ENCODE measurements around the gene KIF22.

The KIF22 gene

DNA sequence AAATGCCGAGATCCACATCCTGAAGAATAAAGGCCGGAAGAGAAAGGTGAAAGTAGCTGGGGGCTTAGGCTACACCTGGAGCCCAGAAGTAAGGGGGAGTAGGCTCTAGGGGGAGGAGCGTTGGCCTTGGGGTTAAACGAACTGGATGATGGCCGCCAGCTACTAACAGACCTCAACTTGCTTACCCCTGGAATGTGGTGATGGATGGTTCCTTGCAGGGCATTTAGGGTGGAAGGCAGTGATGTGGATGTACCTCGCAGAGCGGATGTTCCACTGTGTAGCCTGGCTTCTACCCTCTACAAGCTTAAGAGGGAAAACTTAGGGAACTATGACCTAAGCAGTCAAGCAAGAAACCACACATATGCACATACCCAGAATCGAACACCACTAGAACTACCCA, 13.5 kb downstream of the KIF22 start:
- no peak for DNase-seq (ENCODE audit: low read depth)

- DNase-seq (ENCODE audit: low read depth): no peak
Measured at GRCh38 chr16:29804455-29805231, 14.1 kb downstream of the KIF22 start.

GRCh38 chr16:29805232-29806098, 14.9 kb downstream of the KIF22 start:
- DNase-seq (ENCODE audit: low read depth): peak; percentile 93

DNA sequence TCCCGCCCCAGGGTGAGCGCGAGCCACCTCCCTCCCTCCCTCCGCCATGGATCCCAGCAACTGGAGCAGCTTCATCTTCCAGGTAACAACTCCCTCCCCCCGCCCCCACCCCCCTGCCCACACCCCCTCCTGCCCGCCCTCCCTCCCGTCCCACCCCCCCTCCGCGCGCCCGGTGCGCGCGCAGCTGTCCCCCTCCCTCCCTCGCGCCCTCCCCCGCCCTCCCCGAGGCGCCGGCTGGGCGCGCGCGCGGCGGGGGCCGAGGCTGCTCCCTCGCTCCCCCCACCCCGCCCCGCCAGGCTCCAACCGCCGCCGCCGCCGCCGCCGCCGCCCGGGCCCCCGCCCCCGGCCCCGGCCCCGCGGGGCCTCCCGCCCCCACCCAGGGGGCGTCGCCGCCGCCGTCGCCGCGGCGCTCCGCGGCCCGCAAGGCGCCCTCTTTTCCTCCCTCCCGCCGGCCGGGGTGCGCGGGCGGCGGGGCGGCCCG, 15.6 kb downstream of the KIF22 start, which contains the start of gene MAZ:
TSS of gene MAZ (plus strand) at position 431 of the 481 bp plus-strand sequence. CDS start 173 bp downstream, outside the sequence.
- DNase-seq (ENCODE audit: low read depth): no peak

GRCh38 chr16:29806641-29807425, 16.3 kb downstream of the KIF22 start:
- DNase-seq (ENCODE audit: low read depth): no peak

DNA sequence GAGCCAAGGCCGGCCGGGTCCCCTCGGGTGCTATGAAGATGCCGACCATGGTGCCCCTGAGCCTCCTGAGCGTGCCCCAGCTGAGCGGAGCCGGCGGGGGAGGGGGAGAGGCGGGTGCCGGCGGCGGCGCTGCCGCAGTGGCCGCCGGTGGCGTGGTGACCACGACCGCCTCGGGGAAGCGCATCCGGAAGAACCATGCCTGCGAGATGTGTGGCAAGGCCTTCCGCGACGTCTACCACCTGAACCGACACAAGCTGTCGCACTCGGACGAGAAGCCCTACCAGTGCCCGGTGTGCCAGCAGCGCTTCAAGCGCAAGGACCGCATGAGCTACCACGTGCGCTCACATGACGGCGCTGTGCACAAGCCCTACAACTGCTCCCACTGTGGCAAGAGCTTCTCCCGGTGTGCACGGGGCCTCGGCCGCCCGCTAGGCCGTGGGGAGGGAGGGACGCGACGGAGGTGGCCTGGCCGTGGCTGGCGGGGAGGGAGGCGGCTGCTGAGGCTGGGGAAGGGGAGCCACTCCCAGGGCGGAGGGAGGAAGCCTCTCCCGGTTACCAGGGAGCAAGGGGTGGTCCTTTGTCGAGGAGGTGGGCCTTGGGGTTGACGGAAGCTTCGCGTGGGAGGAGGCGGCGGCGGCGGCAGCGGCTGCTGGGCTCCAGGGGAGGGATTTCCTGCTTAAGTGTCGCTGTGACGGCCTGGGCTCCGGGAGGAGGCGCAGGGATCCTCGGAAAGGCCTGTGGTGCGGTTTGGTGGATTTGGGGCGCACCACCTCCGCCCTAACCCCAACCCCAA, 17.1 kb downstream of the KIF22 start:
- peak; percentile 85 for DNase-seq (ENCODE audit: low read depth)

DNA sequence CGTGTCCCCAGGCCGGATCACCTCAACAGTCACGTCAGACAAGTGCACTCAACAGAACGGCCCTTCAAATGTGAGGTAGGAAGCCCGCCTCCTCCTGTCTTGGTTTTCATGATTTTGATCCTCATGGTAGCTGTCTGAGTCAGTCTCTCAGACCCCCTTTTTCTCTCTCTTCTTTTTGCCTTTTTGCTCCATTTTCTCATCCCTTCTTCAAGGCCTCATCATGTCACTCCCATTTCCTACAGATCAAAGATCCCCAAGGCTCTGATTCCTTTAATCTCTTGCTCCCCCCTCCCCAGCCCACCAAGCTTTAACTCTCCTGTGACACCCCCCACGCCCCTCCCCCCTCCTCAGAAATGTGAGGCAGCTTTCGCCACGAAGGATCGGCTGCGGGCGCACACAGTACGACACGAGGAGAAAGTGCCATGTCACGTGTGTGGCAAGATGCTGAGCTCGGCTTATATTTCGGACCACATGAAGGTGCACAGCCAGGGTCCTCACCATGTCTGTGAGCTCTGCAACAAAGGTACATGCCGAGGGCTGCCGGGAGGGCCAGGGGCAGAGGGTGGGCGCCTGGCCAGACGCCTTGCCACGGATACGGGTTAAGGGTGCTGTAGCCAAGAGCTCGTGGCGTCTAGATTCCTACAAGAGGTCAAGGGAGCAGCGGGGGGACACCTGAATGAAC, 17.8 kb downstream of the KIF22 start:
- no peak for DNase-seq (ENCODE audit: low read depth)

GRCh38 chr16:29809031-29809747, 18.6 kb downstream of the KIF22 start:
- DNase-seq (ENCODE audit: low read depth): no peak

- DNase-seq (ENCODE audit: low read depth): no peak
Measured at GRCh38 chr16:29809850-29810698, 19.5 kb downstream of the KIF22 start.

DNA sequence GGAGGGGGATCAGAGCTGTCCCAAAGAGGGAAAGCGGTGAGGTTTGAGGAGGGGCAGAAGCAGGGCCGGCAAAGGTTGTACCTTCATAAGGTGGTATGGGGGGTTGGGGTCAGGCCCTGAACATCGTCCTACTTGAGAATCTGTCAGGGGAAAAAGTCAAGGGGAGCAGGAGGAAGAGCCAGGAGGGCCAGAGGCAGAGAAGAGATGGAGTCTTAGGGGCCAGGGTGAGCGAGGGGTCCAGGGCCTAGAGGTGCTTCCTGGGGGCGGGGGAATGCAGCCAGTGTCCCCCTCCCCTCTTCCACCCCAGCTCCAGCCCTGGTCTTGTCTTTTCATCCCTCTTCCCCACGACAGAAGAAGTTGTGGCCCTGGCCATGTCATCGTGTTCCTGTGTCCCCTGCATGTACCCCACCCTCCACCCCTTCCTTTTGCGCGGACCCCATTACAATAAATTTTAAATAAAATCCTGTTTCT, 20.2 kb downstream of the KIF22 start:
- DNase-seq (ENCODE audit: low read depth): no peak

DNA sequence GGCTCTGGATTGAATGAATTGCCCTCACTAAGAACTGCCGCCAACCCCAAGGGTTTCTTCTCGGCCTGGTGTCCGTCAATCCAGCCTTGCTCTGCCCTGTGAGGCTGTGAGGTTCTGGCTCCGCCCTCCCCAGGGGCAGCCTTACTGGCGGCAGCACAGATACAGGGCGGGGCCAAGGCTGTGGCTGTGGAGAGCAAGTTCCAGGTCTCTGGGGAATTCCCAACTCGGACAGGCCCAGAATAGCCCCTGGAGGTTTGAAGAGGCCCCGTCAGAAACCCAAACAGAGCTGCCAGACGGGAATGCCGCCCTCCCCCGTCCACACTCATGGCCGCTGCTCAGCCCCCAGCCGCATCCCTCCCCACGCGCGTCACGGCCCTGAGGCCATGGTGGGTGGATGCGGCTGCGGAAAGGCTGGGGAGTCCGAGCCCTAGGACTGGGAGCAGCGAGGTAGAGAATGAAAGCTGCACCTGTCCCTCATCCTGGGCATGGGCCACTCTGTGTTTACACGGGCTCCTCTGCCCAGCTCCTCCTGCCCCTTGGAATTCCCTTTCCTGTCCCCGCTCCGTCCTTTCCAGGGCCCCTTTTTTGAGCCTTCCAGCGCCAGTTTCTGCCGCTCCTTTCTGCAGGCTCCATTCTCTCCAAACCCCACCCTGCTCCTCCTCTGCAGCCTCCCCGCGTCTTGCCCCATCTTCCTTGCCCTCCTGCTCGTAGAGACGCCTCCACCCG, 20.8 kb downstream of the KIF22 start:
- peak; percentile 97 for DNase-seq (ENCODE audit: low read depth)

DNA sequence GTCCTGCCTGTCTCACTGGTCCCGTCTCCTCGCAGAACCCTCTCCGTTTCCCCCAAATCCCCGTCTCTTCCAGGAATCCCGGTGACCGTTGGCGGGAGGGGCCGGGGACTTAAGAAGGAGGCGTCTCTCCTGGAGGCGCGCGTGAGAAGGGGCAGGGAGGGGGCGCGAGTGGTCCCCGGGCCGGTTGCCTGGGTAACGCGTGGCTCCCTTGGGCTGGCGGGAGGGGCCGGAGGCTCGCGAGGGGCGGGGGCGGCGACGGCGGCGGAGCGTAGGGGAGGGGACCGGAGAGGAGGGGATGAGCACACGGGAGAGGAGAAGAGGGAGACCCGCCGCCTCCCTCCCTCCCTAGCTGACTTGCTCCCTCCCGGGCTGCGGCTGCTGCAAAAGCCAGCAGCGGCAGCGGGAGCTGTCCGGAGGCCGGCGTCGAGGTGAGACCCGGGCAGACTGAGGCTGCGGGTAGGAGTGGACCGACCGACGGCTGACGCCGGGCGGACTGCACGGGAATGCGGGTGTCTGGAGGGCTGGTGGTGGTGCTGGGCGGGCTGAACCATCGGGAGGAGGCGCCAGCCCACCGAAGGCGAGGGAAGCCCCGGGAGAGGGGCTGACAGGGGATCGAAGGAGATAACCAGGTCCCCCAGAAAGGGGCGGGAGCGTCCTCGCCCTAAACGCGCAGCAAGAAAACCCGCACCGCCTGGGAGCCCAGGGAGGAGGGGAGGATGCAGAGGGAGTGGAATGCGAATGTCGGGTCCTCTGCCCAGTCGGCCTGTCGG, 21.5 kb downstream of the KIF22 start, which contains the start of gene PRRT2:
TSS of gene PRRT2 (plus strand) at position 298 of the 770 bp plus-strand sequence. CDS start 862 bp downstream, outside the sequence.
- no peak for DNase-seq (ENCODE audit: low read depth)

DNA sequence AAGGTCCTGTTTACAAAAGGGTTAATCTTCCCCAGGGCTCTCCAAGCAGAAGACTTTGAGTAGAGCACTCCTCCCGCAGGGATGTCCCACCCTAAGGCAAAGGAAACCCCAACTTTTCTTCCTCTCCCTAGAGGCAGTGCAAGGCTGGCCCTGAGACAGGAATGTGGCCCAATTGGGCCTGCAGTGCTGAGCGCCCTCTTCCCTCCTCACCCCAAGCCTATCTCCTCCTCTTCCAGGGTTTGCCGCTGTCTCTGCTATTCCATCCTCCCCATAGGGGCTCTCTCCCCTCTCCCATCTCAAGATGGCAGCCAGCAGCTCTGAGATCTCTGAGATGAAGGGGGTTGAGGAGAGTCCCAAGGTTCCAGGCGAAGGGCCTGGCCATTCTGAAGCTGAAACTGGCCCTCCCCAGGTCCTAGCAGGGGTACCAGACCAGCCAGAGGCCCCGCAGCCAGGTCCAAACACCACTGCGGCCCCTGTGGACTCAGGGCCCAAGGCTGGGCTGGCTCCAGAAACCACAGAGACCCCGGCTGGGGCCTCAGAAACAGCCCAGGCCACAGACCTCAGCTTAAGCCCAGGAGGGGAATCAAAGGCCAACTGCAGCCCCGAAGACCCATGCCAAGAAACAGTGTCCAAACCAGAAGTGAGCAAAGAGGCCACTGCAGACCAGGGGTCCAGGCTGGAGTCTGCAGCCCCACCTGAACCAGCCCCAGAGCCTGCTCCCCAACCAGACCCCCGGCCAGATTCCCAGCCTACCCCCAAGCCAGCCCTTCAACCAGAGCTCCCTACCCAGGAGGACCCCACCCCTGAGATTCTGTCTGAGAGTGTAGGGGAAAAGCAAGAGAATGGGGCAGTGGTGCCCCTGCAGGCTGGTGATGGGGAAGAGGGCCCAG, 22.4 kb downstream of the KIF22 start:
- no peak for DNase-seq (ENCODE audit: low read depth)

DNA sequence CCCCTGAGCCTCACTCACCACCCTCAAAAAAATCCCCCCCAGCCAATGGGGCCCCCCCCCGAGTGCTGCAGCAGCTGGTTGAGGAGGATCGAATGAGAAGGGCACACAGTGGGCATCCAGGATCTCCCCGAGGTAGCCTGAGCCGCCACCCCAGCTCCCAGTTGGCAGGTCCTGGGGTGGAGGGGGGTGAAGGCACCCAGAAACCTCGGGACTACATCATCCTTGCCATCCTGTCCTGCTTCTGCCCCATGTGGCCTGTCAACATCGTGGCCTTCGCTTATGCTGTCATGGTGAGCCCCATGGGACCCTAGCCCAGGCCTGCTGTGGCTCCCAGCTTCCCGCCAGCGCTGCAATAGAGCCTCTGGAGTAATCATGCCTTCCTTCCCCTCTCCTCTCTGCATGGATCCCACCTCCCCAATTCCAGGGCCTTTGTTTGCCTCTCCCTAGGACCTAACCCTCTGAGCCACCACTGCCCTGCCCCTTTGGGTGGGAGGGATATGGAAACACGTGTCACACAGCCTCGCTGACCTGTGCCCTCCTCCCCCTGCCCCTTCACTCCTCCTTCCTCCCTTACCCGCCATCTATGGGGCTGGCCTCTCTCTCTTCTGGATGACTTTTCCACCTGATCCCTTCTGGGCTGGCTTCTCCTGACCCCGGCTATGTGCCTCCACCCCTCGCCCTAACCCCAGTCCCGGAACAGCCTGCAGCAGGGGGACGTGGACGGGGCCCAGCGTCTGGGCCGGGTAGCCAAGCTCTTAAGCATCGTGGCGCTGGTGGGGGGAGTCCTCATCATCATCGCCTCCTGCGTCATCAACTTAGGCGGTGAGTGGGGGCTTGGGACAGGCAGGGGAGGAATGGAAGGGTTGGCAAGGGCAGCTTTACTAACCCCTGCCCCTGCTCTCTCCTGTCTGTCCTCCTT, 23.4 kb downstream of the KIF22 start:
- DNase-seq (ENCODE audit: low read depth): no peak

GRCh38 chr16:29814592-29814991, 24.0 kb downstream of the KIF22 start:
- no peak for DNase-seq (ENCODE audit: low read depth)
